GM18526 (cell line): ENCODE data around the gene LRRD1.

Experiments
- POLR2A ChIP-seq: IDR thresholded peaks from 3 replicates; pipeline ENCODE4 v1.6.1; 2011; ENCODE audit not compliant: insufficient read length; ENCODE audit errors: extremely low read depth

Gene LRRD1

GRCh38 chr7:92095380-92095779 is 83.6 kb downstream of the LRRD1 start:
- no peak for TF ChIP-seq POLR2A
